Stimulated activated CD8-positive, alpha-beta memory T cell treated with anti-CD3 and anti-CD28 coated beads, Interleukin-2, amount 100 ng/mL, for 1 hour (primary cell): ENCODE data around the gene TBC1D2B.
A peak's percentile ranks its signal among the peaks of the same experiment; 100 is the strongest.

Experiments
- DNase-seq, 2 donors: peaks; one replicate each; pipeline ENCODE4 v3.0.0-alpha.2; 2020; ENCODE audit warnings: low read depth in 2 of 2

The TBC1D2B gene

DNA sequence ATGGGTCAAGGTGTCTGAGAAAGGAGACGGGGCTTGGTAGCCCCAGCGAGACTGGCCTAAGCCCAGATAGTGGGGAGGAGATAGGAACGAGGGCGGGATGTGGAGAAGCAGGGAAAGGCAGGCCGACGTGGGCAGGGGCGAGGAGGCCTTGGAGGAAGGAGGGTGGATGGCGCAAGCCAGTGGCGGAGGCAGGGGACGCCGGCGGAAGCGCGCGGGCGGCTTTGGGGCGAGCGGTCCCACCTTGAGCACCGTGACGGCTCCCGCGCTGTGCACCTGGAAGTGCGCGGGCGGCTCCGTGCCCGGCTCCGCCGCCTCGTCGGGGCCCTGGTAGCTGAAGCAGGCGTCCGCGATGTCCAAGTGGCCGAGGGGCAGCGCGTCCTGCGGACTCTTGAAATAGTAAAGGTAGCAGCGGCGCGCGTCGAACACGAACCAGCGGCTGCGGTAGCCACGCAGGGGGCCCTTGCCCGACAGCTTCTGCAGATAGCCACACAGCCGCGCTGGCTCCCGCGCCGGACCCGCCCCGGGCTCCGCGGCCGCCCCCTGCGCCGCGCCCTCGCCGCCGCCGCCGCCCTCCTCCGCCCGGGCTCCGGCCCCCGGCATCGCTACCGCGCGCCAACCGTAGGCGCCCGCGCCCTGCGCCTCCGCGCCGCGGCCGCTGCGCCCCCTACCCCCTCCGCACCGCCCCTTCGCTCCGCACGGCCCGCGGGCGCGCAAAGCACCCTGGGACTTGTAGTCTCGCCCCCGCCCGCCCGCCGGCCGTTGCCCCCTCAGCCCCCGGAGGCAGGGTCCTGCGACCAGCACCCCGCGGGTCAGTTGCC, at the start of gene TBC1D2B:
Gene TBC1D2B (minus strand): TSS at position 659 of the 818 bp plus-strand sequence. CDS start 59 bp downstream, at position 600.
- DNase-seq = peak; percentile 36 to 47

- DNase-seq = no peak
Observed at GRCh38 chr15:78125267-78125666, 47.8 kb upstream of the TBC1D2B start.

DNA sequence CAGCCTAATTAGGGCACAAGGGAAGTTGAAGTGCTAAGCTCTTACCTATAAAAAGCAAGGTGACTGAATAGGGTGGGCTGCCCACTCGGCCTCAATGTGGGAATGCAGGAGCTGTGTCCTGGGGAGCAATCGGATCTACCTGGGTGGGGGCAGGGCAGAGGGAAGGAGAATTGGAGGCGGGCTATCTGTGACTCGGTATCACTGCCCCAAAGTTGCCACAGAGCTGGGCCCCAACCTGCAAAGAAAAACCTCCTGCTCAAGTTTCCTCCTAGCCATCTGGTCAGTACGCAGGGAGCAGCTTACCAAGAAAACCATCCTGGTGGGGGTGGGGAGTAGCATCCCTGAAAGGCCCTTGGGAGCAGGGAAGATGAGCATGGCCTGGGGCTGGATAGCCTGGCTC, 43.0 kb upstream of the TBC1D2B start:
- DNase-seq = no peak

GRCh38 chr15:78112551-78112950, 35.0 kb upstream of the TBC1D2B start:
- no peak for DNase-seq

DNA sequence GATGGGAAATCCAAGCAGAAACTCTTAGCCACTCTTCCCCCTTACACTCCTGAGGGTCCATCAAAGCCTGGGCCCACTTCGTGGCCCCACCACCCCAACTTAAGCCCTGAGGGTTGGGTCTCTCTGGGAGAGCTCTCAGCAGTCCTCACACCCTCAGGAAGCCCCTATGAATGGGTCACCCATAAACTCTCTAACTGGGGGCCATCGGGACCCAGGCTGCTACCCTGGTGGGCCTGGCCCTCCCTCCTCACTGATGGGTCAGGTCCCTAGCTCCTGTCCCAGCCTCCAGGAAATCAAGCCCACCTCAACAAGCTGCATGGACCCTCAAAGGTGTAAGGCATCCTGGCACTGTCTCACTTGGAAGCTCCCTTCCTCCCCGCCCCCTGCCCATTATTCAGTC, 34.3 kb upstream of the TBC1D2B start:
- no peak for DNase-seq

DNA sequence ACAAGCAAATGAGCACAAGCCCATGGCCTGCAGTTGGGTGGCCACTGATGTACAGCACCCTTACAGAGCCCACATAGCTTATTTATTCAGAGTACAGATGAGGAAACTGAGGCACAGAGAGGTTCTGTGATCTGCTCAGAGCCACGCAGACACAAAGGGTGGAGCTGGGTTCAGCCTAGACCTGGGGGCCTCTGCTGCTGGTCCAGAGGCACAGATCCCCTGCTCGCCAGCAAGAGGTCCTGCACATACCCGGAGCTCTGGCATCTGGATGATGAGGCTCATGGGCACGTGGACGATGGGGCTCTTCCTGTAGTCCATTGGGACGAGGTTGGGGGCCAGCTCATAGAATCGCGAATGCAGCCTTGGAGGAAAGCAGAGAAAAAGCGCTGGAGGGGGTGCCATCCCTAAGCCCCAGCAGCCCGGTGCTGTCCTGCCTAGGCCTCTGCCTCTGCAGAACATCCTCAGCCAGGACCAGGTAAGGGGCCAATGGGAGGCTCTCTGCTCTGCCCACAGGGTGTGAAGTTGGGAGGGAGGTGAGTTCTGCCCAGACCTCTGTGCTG, 33.5 kb upstream of the TBC1D2B start:
- DNase-seq = no peak

GRCh38 chr15:78110096-78110495, 32.6 kb upstream of the TBC1D2B start:
- no peak for DNase-seq

- DNase-seq = no peak
Observed at GRCh38 chr15:78109156-78109555, 31.6 kb upstream of the TBC1D2B start.

GRCh38 chr15:78108300-78109084, 31.0 kb upstream of the TBC1D2B start:
- peak; percentile 66 to 72 for DNase-seq

DNA sequence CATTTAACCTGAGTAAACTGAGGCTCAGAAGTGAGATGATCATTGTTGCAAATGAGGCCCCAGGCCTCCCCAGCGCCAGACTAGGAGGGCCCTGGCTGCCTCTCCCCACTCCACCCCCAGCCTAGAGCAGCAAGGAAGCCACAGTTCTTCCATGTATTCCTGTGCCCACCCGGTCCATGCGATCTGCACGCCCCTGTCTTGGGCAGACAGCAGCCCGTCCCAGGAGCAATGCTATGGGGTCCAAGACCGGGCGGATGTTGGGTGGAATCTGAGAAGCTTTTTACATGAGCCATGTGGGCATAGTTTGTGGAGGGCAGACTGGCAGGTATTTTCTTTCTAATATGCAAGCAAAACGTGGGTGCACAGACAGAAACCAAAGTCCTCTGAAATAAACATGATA, 30.0 kb upstream of the TBC1D2B start:
- no peak for DNase-seq

DNA sequence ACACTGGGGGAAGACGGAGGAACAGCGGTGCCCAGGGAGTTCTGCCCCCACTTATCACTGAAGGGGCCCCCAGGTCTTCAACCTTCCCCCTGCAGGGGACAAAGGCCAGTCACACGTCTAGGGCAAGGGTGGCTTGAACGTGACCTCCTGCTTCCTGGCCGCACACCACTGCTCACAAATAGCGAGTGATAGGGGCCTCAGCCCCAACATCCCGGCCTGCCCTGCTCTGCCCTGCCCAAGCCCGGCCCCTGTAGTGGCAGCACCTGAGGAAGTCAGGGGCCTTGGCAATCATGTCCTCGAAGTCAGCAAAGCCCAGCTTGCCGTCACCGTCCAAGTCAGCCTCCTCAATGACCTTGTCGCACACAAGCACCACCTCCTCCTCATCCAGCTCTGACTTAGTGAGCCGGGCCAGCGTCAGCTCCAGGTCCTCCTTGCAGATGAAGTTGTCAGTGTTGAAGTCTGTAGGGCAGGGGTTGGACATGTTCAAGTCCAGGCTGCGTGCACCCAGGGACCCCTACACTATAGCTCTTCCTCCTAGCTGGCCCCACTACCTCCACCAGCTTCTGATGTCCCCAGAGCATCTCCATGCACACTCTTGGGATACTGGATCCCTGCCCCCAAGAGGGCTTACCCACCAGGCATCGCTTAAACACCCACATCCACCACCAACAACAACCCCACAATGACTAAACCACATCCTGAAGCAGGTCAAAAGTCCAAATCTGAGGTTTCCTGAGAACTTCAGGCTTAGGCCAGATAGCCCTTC, 28.1 kb upstream of the TBC1D2B start:
- no peak for DNase-seq

DNA sequence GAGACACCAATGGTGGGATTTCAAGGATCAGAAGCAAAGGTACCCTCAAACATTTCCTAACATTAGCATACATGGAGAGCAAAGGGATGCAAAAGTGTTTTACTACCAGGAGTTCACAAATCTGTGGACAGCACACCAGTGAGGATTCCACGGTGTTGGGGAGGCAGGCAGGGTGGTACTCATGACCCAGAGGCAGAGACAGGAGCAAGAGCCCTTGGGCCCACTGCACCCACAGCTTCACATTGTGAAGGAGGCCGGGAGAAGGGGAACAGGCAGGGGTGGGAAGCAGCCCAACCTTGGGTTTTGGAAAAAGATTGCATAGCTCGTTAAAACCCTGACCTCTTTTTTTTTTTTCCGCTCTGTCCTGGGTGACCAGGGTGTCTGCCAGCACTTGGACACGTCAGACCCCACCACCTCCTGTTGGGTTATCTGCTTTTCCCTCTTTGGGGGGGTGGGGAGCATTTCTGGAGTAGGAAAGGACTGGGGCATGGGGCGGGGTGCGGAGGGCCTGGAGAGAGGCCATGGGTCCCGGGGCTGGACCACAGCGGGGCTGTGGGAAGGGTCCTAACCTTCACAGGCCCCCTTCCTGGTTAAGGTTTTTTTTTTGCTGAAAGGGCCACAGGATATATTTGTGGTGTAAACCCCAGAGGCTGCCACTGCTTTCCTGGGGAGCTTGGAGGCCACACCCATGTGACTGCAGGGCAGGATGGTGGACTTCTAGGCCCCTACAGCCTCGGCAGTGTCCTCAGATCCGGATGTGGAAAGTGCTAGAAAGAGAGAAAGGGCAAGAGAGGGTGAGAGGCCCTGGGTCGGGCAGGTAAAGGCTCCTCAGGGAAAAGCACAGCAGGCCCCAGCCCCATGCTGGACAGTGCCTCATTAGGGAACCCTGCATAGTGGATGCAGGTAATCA, 27.3 kb upstream of the TBC1D2B start:
- DNase-seq = no peak

DNA sequence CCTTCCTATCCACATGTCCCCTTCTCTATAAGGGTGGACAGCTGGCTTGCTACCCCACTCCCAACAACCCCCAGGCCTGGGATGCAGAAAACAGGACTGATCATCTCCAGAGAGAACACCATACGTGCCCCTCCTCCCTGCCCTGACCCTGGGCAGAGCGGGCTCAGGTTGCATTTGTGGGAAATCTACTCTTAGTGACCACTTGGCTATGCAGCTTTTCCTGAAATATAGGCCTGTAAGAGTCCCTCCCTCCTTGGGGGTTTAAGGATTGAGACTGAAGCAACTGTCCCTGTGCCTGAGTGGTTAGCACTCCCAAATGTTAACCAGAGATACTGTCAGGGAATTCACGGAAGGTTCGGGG, 26.6 kb upstream of the TBC1D2B start:
- no peak for DNase-seq

- peak; percentile 18 to 27 for DNase-seq
Observed at GRCh38 chr15:78103406-78104118, 26.1 kb upstream of the TBC1D2B start.

DNA sequence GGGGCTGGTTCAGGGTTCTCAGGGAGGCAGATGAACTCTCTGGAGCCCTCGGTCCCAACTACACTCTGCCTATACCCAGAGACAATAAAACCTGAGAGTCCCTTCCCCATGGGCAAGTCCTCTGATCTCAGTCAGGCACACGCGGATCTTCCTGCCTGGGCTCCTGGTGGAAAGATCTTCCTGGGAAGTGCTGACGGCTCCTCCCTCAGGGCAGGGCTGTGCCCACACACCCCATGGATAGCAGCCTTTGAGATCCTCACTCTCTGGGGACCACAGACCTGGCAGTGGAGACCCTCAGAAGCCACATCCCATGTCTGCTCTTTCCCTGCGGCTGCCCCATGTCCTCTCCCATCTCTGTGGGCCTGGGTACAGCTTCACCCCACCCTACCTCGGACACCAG, 25.2 kb upstream of the TBC1D2B start:
- no peak for DNase-seq

- no peak for DNase-seq
Observed at GRCh38 chr15:78102211-78102610, 24.7 kb upstream of the TBC1D2B start.

DNA sequence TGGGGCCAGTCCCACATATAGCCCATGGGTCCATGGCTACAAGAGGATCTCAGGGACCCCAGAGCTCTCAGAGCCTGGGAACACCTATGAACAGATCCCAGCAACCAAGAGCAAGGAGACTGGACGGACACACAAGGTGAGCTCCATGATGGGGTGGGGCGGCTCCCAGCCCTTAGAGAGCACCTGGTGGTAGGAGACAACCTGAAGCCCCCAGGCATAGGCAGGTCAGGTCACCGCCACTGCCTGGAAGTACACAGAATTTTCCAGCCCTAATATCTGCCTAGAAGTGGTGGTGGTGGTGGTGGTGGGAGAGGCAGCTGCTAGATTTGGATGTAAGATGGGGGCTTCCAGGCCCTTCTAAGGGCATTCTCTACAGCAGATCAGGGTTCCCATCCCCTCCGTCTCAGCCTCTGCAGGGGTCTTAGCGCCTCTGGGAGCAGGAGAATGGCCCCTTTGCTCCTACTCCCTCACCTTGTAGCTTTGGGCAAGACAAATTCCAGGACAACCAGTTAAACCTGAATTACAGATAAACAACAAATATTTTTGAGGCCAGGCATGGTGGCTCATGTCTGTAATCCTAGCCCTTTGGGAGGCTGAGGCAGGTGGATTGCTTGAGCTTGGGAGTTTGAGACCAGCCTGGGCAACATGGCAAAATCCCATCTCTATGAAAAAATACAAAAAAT, 24.1 kb upstream of the TBC1D2B start:
- DNase-seq = no peak

- DNase-seq = no peak
Observed at GRCh38 chr15:78100886-78101285, 23.4 kb upstream of the TBC1D2B start.

- DNase-seq = no peak
Observed at GRCh38 chr15:78098131-78098755, 20.7 kb upstream of the TBC1D2B start.
